ENCODE data around the gene ANAPC13.

ANAPC13 gene

GRCh38 chr3:134446800-134447199, 39.0 kb downstream of the ANAPC13 start:
- no peak overlapping the region for H3K27ac Mint-ChIP-seq
- peaks cover 24% of the 10 kb centered on the region for H3K27me3 Mint-ChIP-seq
- no peaks in the 10 kb centered on the region for H3K4me1 Mint-ChIP-seq
- peaks cover 6% of the 10 kb centered on the region for H3K36me3 Mint-ChIP-seq
- H3K9me3 Mint-ChIP-seq: peaks cover 15% of the 10 kb centered on the region
- no peak overlapping the region for H3K4me3 Mint-ChIP-seq

- H3K27me3 Mint-ChIP-seq: peaks cover 25% of the 10 kb centered on the region
- no peaks in the 10 kb centered on the region for H3K4me1 Mint-ChIP-seq
These were observed 40.1 kb downstream of the ANAPC13 start for GRCh38 chr3:134445636-134446035.

DNA sequence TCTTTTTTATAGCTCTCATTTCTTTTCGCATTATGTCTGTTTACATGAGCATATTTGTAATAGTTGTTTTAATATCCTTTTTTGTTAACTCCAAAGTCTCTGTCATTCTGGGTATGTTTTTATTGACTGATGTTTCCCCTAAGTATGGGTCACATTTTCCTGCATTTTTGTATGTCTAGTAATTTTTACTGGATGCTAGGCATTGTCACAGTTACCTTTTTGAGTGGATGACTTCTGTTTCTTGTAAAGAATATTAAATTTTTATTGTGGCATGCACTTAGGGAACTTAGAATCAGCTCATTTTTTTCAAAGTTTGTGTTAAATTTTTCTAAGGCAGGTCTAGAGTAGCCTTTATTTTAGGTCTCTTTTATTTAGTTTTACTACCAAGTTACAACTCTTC, 40.7 kb downstream of the ANAPC13 start:
- Mint-ChIP-seq H3K9me3 (peaks cover 15% of the 10 kb centered on the region), H3K27me3 (peaks cover 25% of the 10 kb centered on the region), H3K4me3 (no peak overlapping the region), H3K4me1 (no peaks in the 10 kb centered on the region), H3K36me3 (peaks cover 6% of the 10 kb centered on the region), H3K27ac (no peak overlapping the region)

More at GRCh38 chr3:134445636-134446035, 40.1 kb downstream of the ANAPC13 start:
- Mint-ChIP-seq H3K9me3 (peaks cover 15% of the 10 kb centered on the region), H3K36me3 (peaks cover 6% of the 10 kb centered on the region), H3K4me3 (no peak overlapping the region), H3K27ac (no peak overlapping the region)

- H3K36me3 Mint-ChIP-seq: peaks cover 6% of the 10 kb centered on the region
- peaks cover 15% of the 10 kb centered on the region for H3K9me3 Mint-ChIP-seq
- H3K4me3 Mint-ChIP-seq: no peak overlapping the region
- peaks cover 26% of the 10 kb centered on the region for H3K27me3 Mint-ChIP-seq
- H3K27ac Mint-ChIP-seq: no peak overlapping the region
- no peaks in the 10 kb centered on the region for H3K4me1 Mint-ChIP-seq
These were observed 44.0 kb downstream of the ANAPC13 start for GRCh38 chr3:134441821-134442220.

DNA sequence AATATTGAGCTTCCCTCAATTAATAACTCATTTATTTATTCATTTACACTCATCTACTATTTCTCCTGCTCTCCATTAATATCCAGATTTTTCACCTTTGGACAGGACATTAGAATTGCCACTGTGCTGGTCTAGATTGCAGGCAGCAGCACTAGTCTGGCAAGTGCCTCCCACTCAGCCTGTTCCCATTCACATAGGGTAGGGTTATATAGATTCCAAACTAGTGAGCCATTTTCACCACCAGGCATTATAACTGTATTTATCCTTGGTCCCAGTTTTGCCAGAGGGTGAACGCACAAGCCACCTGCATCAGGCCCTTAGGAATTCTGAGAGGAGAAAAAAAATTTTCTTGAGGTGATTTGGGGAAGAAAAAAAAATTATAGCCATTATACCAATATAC, 44.5 kb downstream of the ANAPC13 start:
- no peak overlapping the region for H3K27ac Mint-ChIP-seq
- H3K36me3 Mint-ChIP-seq: peaks cover 6% of the 10 kb centered on the region
- H3K4me1 Mint-ChIP-seq: no peaks in the 10 kb centered on the region
- H3K27me3 Mint-ChIP-seq: peaks cover 26% of the 10 kb centered on the region
- peaks cover 15% of the 10 kb centered on the region for H3K9me3 Mint-ChIP-seq
- H3K4me3 Mint-ChIP-seq: no peak overlapping the region

- H3K27me3 Mint-ChIP-seq: peaks cover 15% of the 10 kb centered on the region
- H3K9me3 Mint-ChIP-seq: no peaks in the 10 kb centered on the region
- H3K27ac Mint-ChIP-seq: no peak overlapping the region
These were observed 48.5 kb downstream of the ANAPC13 start for GRCh38 chr3:134437211-134437752.

DNA sequence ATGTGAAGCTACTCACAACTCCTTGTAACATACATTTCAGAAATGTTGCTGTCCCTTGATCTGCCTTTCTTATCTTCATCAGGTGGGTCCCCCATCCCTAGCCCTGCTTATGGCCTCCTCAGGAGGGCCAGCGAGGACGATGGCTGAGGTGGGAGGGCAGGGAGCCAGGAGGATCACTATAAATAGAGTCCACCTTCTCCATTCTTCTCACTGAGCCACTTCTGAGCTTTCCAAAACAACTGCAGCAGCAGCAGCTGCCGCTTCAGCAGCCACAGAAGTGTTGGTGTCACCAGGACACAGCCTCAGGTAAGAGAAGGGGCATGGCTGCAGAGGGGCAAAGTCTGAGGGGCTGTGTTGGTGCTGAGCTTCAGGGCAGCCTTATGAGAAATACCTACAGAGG, 53.5 kb downstream of the ANAPC13 start:
- Mint-ChIP-seq H3K27me3 (peaks cover 9% of the 10 kb centered on the region), H3K36me3 (no peaks in the 10 kb centered on the region), H3K4me3 (no peak overlapping the region), H3K9me3 (no peaks in the 10 kb centered on the region), H3K4me1 (no peaks in the 10 kb centered on the region), H3K27ac (no peak overlapping the region)

More at GRCh38 chr3:134437211-134437752, 48.5 kb downstream of the ANAPC13 start:
- H3K4me1 Mint-ChIP-seq: no peaks in the 10 kb centered on the region
- H3K36me3 Mint-ChIP-seq: no peaks in the 10 kb centered on the region
- H3K4me3 Mint-ChIP-seq: no peak overlapping the region

DNA sequence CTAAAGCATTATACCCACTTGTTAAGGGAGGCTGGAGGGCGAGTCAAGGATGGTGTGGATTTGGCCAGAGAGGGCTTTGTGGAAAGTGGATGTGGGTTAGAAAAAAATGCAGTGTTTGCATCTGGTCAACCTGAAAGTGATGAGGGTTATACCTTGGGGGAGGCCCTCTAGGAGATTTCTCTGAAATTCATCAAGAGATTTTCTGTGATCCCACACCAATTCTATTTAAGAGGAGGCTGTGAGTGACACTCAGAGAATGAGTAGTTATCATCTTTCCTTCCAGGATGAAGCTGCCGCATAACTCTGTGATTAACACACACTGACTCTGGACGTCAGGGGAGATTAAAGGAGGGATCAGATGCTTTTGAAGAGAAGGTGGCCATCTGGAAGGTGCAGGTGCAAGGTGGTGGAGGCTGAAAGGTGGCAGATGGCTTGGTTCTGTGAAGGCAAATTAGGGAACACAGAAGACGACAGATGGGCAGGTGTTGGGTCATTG, 54.8 kb downstream of the ANAPC13 start:
- H3K4me1 Mint-ChIP-seq: no peaks in the 10 kb centered on the region
- no peaks in the 10 kb centered on the region for H3K9me3 Mint-ChIP-seq
- no peaks in the 10 kb centered on the region for H3K36me3 Mint-ChIP-seq
- H3K27ac Mint-ChIP-seq: no peak overlapping the region
- peaks cover 4% of the 10 kb centered on the region for H3K27me3 Mint-ChIP-seq
- no peak overlapping the region for H3K4me3 Mint-ChIP-seq

GRCh38 chr3:134430174-134430573, 55.6 kb downstream of the ANAPC13 start:
- no peaks in the 10 kb centered on the region for H3K9me3 Mint-ChIP-seq
- peaks cover 4% of the 10 kb centered on the region for H3K27me3 Mint-ChIP-seq
- no peaks in the 10 kb centered on the region for H3K36me3 Mint-ChIP-seq
- H3K4me1 Mint-ChIP-seq: no peaks in the 10 kb centered on the region
- no peak overlapping the region for H3K4me3 Mint-ChIP-seq
- H3K27ac Mint-ChIP-seq: no peak overlapping the region

DNA sequence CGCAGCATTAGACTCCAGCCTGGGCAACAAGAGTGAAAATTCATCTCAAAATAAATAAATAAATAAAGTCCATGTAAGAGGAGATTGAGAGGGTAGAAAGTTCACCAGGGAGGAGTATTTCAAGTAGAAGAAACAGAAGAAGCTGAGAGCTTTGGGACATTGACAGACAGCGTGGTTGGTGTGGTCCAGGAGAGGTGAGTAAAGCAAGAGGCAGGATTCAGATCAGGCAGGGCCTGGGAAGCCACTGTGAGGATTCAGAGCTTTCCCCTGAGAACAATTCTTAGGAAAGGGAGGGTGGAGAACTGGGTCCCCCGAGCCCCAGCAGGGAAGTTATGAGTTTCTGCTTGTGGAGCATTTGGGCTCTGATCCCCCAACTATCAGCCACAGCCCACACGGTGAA, 57.4 kb downstream of the ANAPC13 start:
- H3K9me3 Mint-ChIP-seq: no peaks in the 10 kb centered on the region
- peaks cover 4% of the 10 kb centered on the region for H3K27me3 Mint-ChIP-seq
- no peaks in the 10 kb centered on the region for H3K36me3 Mint-ChIP-seq
- H3K4me3 Mint-ChIP-seq: no peak overlapping the region
- no peak overlapping the region for H3K27ac Mint-ChIP-seq
- no peaks in the 10 kb centered on the region for H3K4me1 Mint-ChIP-seq
